GM10847 (cell line): ENCODE data around the gene SLC25A44.

Experiments used
- POLR2A ChIP-seq: IDR thresholded peaks from 2 replicates; pipeline ENCODE4 v1.6.1; 2011; ENCODE audit not compliant: insufficient read length; ENCODE audit errors: extremely low read depth

The SLC25A44 gene

GRCh38 chr1:156246781-156247459, 53.0 kb downstream of the SLC25A44 start:
- TF ChIP-seq POLR2A, result no peak

- TF ChIP-seq POLR2A, result no peak
These were observed 53.8 kb downstream of the SLC25A44 start, which contains the start of gene PAQR6 for GRCh38 chr1:156247460-156248322. Gene PAQR6, minus strand, starts transcription at chr1:156248056. Its CDS starts 1,325 bp downstream, at chr1:156246731.

GRCh38 chr1:156248323-156248683, 54.4 kb downstream of the SLC25A44 start:
- TF ChIP-seq POLR2A, result no peak

GRCh38 chr1:156249593-156249992, 55.7 kb downstream of the SLC25A44 start:
- no peak for TF ChIP-seq POLR2A

GRCh38 chr1:156251527-156251926, 57.6 kb downstream of the SLC25A44 start:
- no peak for TF ChIP-seq POLR2A

GRCh38 chr1:156253634-156254033, 59.7 kb downstream of the SLC25A44 start:
- TF ChIP-seq POLR2A, result no peak

- no peak for TF ChIP-seq POLR2A
These were observed 63.8 kb downstream of the SLC25A44 start for GRCh38 chr1:156257711-156258110.

GRCh38 chr1:156258859-156259258, 65.0 kb downstream of the SLC25A44 start:
- no peak for TF ChIP-seq POLR2A

- no peak for TF ChIP-seq POLR2A
These were observed 65.9 kb downstream of the SLC25A44 start for GRCh38 chr1:156259805-156260204.

- TF ChIP-seq POLR2A, result no peak
These were observed 67.0 kb downstream of the SLC25A44 start for GRCh38 chr1:156260896-156261295.
